PC-3 (cell line): Measurements from ENCODE around the gene EVA1A. TPM values are rescaled to one million over a fixed set of nuclear protein-coding genes. Genes with fewer than 3 reads are reported as not detected.

ENCODE experiments used
- ATAC-seq: fragments of 200-7000 bp; cut with Tn5 transposase; 2 replicates; pipeline ENCODE4 v1.9.1; 2020; ENCODE audit warnings: mild to moderate bottlenecking, moderate library complexity
- BruUV-seq: library from RNA; stranded (reverse); fragments of 400-500 nt; replicated peaks from 2 replicates; lab custom pipeline; 2021; lab: Mats Ljungman, UMichigan
- CTCF ChIA-PET: fragments of 300-600 bp; sonication (Branson Sonifier 250); formaldehyde crosslinking; loops from one replicate; lab custom pipeline; 2022; ENCODE audit warnings: antibody characterized with exemption; lab: Charles Lee
- POLR2A ChIA-PET: fragments of 300-600 bp; sonication (Branson Sonifier 250); formaldehyde crosslinking; loops from one replicate; lab custom pipeline; 2022; ENCODE audit warnings: antibody characterized with exemption; ENCODE audit not compliant: unreplicated experiment; lab: Charles Lee
- DNase-seq: peaks from one replicate; pipeline ENCODE4 v3.0.0-alpha.2; 2015
- H2AFZ ChIP-seq: fragments of 300-600 bp; sonication (generic); 2 replicates; pipeline ENCODE4 v1.6.0; 2016; ENCODE audit warnings: antibody characterized with exemption, low read length
- H3F3A ChIP-seq: fragments of 300-600 bp; sonication (generic); one replicate; pipeline ENCODE4 v1.6.0; 2017; ENCODE audit warnings: antibody characterized with exemption, low read length, control low read depth, mild to moderate bottlenecking; ENCODE audit not compliant: unreplicated experiment
- H3K27ac ChIP-seq: fragments of 300-600 bp; sonication (generic); 2 replicates; pipeline ENCODE4 v1.5.1; 2016; ENCODE audit warnings: mild to moderate bottlenecking, low read length
- H3K27me3 ChIP-seq: fragments of 300-600 bp; sonication (generic); 2 replicates; pipeline ENCODE4 v1.6.1; 2016; ENCODE audit warnings: low read length, mixed read lengths
- H3K36me3 ChIP-seq: fragments of 300-600 bp; sonication (generic); 2 replicates; pipeline ENCODE4 v1.6.1; 2016; ENCODE audit warnings: low read depth, mixed run types, low read length, mixed read lengths
- H3K4me1 ChIP-seq: fragments of 300-600 bp; sonication (generic); 2 replicates; pipeline ENCODE4 v1.5.1; 2016; ENCODE audit warnings: low read length; ENCODE audit not compliant: insufficient read depth
- H3K4me2 ChIP-seq: fragments of 300-600 bp; sonication (generic); 2 replicates; pipeline ENCODE4 v1.6.0; 2016; ENCODE audit warnings: low read length
- H3K4me3 ChIP-seq: fragments of 300-600 bp; sonication (generic); 2 replicates; pipeline ENCODE4 v1.5.1; 2016; ENCODE audit warnings: mild to moderate bottlenecking, low read length, mixed read lengths
- H3K79me2 ChIP-seq: fragments of 300-600 bp; sonication (generic); 2 replicates; pipeline ENCODE4 v1.6.1; 2017; ENCODE audit warnings: low read length, mixed read lengths
- H3K9ac ChIP-seq: fragments of 300-600 bp; sonication (generic); 2 replicates; pipeline ENCODE4 v1.6.0; 2016; ENCODE audit warnings: mild to moderate bottlenecking, low read length
- H3K9me2 ChIP-seq: fragments of 300-600 bp; sonication (generic); replicated peaks from 2 replicates; pipeline ENCODE4 v1.6.1; 2016; ENCODE audit warnings: mixed run types, low read length, mixed read lengths
- H3K9me3 ChIP-seq: fragments of 300-600 bp; sonication (generic); 2 replicates; pipeline ENCODE4 v1.6.1; 2016; ENCODE audit warnings: low read length, mixed read lengths
- H4K20me1 ChIP-seq: fragments of 300-600 bp; sonication (generic); 2 replicates; pipeline ENCODE4 v1.6.1; 2016; ENCODE audit warnings: low read length, mixed read lengths
- CTCF ChIP-seq: fragments of 300-600 bp; sonication (generic); conservative IDR thresholded peaks from 2 replicates; pipeline ENCODE4 v1.5.1; 2017; ENCODE audit warnings: antibody characterized with exemption, low read depth, mild to moderate bottlenecking, low read length
- EZH2 ChIP-seq: fragments of 300-600 bp; sonication (generic); IDR thresholded peaks from one replicate; pipeline ENCODE4 v1.6.1; 2017; ENCODE audit warnings: antibody characterized with exemption, mild to moderate bottlenecking, low read length; ENCODE audit not compliant: unreplicated experiment
- EZH2phosphoT487 ChIP-seq: fragments of 300-600 bp; sonication (generic); IDR thresholded peaks from 2 replicates; pipeline ENCODE4 v1.6.1; 2018; ENCODE audit warnings: mild to moderate bottlenecking, antibody characterized with exemption, low read length, borderline replicate concordance
- intact Hi-C: fragments of 100-400 bp; cut with micrococcal nuclease; formaldehyde crosslinking; loops from 2 replicates; pipeline ENCODE4 v1.9.0; 2023
- total RNA-seq: library from RNA; depleted of rRNA; stranded (reverse); fragments of >200 nt; gene quantifications from 2 replicates; pipeline ENCODE4 v1.2.3, GENCODE V29; 2014

The EVA1A gene
- total RNA-seq, 1 experiment from 2014 or later, result 48.9 TPM

DNA sequence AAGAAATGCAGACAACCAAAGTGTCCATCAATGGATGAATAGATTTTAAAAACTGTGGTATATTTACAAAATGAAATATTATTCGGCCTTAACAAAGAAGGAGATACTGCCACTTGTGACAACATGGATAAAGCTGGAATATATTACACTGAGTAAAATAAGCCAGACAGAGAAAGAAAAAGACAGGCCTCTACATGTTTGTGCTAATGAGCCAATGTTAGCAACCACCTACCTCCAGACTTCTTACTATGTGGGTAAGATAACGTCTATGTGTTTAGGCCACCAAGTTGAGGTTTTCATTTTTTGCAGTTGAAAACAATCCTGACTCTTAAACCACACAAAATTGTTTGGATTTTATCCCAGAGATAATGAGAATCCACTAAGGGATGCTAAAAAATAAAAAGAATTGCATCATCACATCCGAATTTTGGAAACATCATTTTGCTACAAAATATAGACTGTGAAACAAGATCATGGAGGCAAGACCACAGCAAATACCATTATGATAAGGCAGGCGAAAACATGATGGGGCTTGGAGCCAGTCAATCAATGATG lies 47.0 kb downstream of the EVA1A start:
- Histone ChIP-seq H2AFZ (no peak overlapping the region), H3F3A (no peaks in the 10 kb centered on the region), H3K4me1 (no peaks in the 10 kb centered on the region), H3K9me2 (no peaks in the 10 kb centered on the region), H3K27ac (no peak overlapping the region), H3K4me3 (no peak overlapping the region), H3K9ac (no peak overlapping the region), H3K36me3 (peaks cover 39% of the 10 kb centered on the region), H3K9me3 (peaks cover 14% of the 10 kb centered on the region), H3K27me3 (no peaks in the 10 kb centered on the region), H3K79me2 (no peaks in the 10 kb centered on the region; the same call in 1 of the 2 replicates), H4K20me1 (no peaks in the 10 kb centered on the region), H3K4me2 (no peak overlapping the region)
- ATAC-seq (no peak), DNase-seq (no peak)
- TF ChIP-seq EZH2phosphoT487 (no peak), EZH2 (no peak), CTCF (no peak)
- POLR2A ChIA-PET, result no interaction called here
- CTCF ChIA-PET, result no interaction called here
- intact Hi-C loops, result no loop called here
- BruUV-seq, result no TSS peak

- Histone ChIP-seq H4K20me1 (no peaks in the 10 kb centered on the region), H3K4me3 (no peak overlapping the region), H2AFZ (no peak overlapping the region), H3K4me2 (no peak overlapping the region), H3K9me2 (no peaks in the 10 kb centered on the region), H3K27me3 (no peaks in the 10 kb centered on the region), H3K36me3 (peaks cover 40% of the 10 kb centered on the region), H3K4me1 (no peaks in the 10 kb centered on the region), H3K9ac (no peak overlapping the region), H3K27ac (no peak overlapping the region), H3F3A (no peaks in the 10 kb centered on the region), H3K9me3 (peaks cover 14% of the 10 kb centered on the region), H3K79me2 (no peaks in the 10 kb centered on the region; the same call in 1 of the 2 replicates)
- BruUV-seq, result no TSS peak
- intact Hi-C loops, result no loop called here
- ATAC-seq, result no peak
- TF ChIP-seq EZH2, result no peak
- no peak for TF ChIP-seq CTCF
- TF ChIP-seq EZH2phosphoT487, result no peak
- ChIA-PET POLR2A (no interaction called here), CTCF (no interaction called here)
- DNase-seq, result no peak
Observed at GRCh38 chr2:75512455-75513212, 48.1 kb downstream of the EVA1A start.
